HCEC 1CT (cell line): ENCODE results near the gene MFSD1.
"Not testable (repeated sequence)": the region's sequence is repeated elsewhere in the genome, so short reads cannot be mapped to it uniquely, and the experiment has no call there.

Experiments used
- DNase-seq: peaks from one replicate; pipeline ENCODE4 v3.0.0-alpha.2; 2017

The MFSD1 gene

GRCh38 chr3:158776531-158776930, 25.3 kb upstream of the MFSD1 start:
- no peak for DNase-seq

- no peak for DNase-seq
Observed at GRCh38 chr3:158777161-158777873, 24.5 kb upstream of the MFSD1 start.

- no peak for DNase-seq
Observed at GRCh38 chr3:158780766-158781165, 21.1 kb upstream of the MFSD1 start.

- no peak for DNase-seq
Observed at GRCh38 chr3:158781191-158781590, 20.7 kb upstream of the MFSD1 start.

GRCh38 chr3:158781849-158782248, 20.0 kb upstream of the MFSD1 start:
- no peak for DNase-seq

GRCh38 chr3:158782283-158782989, 19.4 kb upstream of the MFSD1 start:
- DNase-seq: no peak

- DNase-seq: no peak
Observed at GRCh38 chr3:158783051-158783450, 18.8 kb upstream of the MFSD1 start.

GRCh38 chr3:158785972-158786371, 15.9 kb upstream of the MFSD1 start:
- DNase-seq: peak; percentile 6

GRCh38 chr3:158788446-158788845, 13.4 kb upstream of the MFSD1 start:
- DNase-seq: peak; percentile 65

GRCh38 chr3:158789592-158789991, 12.3 kb upstream of the MFSD1 start:
- peak; percentile 69 for DNase-seq

GRCh38 chr3:158790901-158791589, 10.8 kb upstream of the MFSD1 start:
- peak; percentile 77 for DNase-seq

GRCh38 chr3:158791590-158791920, 10.3 kb upstream of the MFSD1 start:
- not testable (repeated sequence) for DNase-seq

- peak; percentile 86 for DNase-seq
Observed at GRCh38 chr3:158792709-158793108, 9.1 kb upstream of the MFSD1 start.

GRCh38 chr3:158794206-158794605, 7.6 kb upstream of the MFSD1 start:
- peak; percentile 45 for DNase-seq

- DNase-seq: peak; percentile 78
Observed at GRCh38 chr3:158794936-158795518, 6.8 kb upstream of the MFSD1 start.

- DNase-seq: no peak
Observed at GRCh38 chr3:158801201-158801600, 653 bp upstream of the MFSD1 start.

GRCh38 chr3:158802409-158803268, 785 bp downstream of the MFSD1 start:
- DNase-seq: no peak

GRCh38 chr3:158804441-158804840, 2.6 kb downstream of the MFSD1 start:
- DNase-seq: peak; percentile 33

GRCh38 chr3:158808697-158809096, 6.8 kb downstream of the MFSD1 start:
- DNase-seq: peak; percentile 85

GRCh38 chr3:158809642-158810041, 7.8 kb downstream of the MFSD1 start:
- peak; percentile 27 for DNase-seq

- DNase-seq: no peak
Observed at GRCh38 chr3:158810823-158811724, 9.2 kb downstream of the MFSD1 start.

- no peak for DNase-seq
Observed at GRCh38 chr3:158819282-158819681, 17.4 kb downstream of the MFSD1 start.
